HG03565 (cell line): ENCODE measurements around the gene NEURL1B.
"Not testable (repeated sequence)": the region's sequence is repeated elsewhere in the genome, so short reads cannot be mapped to it uniquely, and the experiment has no call there.

Experiments used
- ATAC-seq: cut with Tn5 transposase; IDR thresholded peaks from one replicate; pipeline ENCODE4 v1.9.1; 2021; ENCODE audit warnings: mild to moderate bottlenecking, moderate library complexity; ENCODE audit not compliant: unreplicated experiment

The NEURL1B gene, protein sequence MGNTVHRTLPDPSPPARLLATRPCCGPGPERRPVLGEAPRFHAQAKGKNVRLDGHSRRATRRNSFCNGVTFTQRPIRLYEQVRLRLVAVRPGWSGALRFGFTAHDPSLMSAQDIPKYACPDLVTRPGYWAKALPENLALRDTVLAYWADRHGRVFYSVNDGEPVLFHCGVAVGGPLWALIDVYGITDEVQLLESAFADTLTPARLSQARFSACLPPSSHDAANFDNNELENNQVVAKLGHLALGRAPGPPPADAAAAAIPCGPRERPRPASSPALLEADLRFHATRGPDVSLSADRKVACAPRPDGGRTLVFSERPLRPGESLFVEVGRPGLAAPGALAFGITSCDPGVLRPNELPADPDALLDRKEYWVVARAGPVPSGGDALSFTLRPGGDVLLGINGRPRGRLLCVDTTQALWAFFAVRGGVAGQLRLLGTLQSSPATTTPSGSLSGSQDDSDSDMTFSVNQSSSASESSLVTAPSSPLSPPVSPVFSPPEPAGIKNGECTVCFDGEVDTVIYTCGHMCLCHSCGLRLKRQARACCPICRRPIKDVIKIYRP

DNA sequence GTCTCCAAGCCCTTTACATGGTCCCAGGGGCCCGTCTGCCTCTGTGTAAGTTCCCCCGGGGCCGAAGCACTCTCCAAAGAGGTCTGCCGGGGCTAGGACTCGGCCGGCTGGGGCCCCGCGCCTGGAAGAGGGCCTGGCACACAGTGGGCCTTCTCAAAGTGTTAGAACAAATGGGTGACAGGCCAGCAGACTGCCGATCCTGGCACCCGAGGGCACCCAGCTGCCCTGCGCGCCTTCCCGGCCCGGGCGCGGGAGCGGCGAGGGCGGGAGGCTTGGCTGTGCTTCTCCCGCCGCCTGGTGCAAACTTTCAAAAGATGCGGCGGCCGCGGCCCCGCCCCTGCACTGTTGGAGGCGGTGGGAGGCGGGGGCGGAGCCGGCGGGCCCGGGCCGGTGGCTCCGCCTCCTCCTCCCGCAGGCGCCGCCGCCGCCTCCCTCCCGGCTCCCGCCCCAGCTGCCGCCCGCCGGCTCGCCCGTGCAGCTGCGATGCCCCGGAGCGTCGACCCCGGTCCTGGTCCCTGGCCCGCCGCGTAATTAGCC is at the start of gene NEURL1B:
Gene NEURL1B, plus strand, starts transcription at position 442 of the 537 bp plus-strand sequence. CDS start 144 bp downstream, outside the sequence.
- ATAC-seq: no peak

DNA sequence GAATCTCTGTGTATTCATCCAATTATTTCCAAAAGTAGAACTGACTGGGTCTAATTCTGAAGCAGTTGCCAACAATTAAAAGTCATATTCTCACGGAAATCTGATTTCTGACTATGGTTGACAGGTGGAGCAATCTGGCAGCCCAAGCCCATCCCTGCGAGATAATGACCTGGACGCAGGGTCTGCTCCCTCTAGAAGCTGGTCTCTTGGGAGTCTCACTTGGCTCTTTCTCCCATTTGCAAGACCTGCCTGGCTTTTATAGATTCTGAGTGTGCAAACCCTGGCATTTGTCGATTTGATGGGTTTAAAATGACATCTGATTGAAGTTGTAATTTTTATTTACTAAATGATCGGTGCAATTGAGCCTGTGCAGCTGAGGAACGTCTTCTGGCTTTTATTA is 49.4 kb upstream of the NEURL1B start:
- no peak for ATAC-seq

DNA sequence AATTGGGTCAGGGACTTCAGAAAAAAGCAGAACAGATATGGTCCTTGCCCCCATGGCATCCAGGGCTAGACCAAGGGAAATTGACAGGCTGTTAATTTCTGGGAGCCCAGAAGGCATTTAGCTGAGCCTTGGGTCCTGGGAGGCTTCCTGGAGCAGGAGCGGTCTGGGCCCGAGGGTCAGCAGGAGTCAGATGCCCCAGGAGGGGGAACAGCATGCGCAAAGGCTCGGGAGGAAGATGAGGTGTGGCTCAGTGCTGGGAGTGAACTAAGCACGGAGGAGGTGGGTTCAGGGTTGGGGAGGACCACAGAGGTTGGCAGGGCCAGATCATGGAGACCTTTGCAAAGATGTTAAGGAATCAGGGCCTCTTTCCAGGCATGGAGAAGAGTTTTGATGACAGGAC is 48.2 kb upstream of the NEURL1B start:
- ATAC-seq: no peak

DNA sequence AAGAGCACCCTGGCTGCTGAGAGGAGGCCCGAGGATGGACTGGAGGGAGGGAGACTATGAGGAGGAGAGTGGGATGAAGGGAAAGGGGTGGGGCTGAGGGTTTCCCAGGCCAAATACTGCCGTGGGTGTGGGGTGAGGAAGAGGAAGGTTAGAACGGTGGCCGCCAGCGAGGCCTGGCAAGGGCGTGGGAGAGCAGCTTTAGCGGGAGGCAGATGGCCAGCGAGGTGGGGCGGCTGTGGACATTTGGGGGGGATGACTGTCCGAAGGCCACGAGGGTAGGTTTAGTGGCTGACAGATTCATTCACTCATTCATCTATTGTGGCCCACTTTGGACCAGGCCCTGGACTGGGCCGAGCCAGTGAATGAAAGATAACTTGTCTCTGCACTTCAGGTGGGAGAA is 47.8 kb upstream of the NEURL1B start:
- no peak for ATAC-seq

DNA sequence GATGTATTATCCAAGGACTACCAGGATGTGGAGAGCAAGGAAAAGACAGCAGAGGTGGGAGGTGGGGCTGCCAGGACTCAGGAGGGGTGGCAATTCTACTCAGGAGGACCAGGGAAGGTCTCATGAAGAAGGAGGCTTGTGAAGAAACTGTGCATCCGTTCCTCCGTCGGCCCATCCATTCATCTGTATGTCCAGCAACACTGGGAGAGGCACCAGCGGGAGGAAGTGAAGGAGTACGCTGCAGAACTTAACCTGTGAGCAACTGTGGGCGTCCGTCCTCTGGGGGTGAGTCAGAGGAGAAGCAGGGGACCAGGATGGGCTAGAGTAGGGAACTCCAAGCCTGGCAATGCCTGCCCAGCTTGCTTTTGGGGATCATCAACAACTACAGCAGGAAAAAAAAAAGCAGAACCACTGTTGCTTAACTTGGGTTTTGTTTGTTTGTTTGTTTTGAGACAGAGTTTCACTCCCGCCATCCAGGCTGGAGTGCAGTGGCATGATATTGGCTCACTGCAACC is 47.3 kb upstream of the NEURL1B start:
- no peak for ATAC-seq

DNA sequence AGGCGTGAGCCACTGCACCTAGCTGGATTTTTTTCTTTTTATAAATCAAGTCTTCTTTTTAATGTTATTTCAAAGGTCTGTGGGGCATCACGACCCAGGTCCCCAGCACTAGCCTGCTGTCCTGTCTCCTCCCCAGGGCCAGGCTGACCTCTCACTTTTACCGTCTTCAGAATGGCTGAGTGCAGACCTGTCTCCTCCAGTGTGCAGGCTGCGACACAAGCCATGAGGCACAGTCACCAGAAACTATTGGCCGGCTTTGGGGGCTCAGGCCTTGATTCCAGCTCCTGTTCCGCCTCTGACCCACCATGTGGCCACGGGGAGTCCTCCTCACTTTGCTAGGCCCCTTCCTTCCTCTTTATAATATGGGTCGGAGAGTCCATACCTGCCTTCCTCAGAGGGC is 46.6 kb upstream of the NEURL1B start:
- no peak for ATAC-seq

DNA sequence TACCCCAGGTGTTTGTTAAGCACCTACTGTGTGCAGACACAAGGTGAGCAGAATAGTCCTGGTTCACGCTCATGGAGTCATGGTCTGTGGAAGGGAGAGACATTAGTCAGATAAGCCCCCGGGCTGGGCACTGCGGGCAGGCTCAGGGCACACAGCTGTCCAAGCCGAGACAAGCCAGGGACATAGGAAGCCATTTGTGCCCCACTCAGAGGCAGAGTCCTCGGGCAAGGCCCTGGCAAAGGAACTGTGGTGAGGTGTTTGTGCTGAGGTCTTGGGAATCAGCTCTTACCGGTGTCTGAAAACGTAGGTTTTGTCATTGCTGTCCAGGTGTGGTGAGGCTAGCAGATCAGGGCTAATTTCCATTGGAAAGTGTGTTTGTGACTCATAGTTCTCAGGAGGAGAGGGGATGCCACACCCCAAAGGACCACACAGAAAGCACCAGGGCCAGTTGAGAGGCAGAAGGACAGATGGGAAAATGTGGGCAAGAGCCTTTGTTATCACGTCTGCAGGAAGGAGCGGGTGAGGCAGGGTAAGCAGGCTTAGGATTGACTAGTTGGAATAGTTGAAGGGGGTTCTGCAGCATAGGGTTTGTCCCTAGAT is 46.1 kb upstream of the NEURL1B start:
- no peak for ATAC-seq

DNA sequence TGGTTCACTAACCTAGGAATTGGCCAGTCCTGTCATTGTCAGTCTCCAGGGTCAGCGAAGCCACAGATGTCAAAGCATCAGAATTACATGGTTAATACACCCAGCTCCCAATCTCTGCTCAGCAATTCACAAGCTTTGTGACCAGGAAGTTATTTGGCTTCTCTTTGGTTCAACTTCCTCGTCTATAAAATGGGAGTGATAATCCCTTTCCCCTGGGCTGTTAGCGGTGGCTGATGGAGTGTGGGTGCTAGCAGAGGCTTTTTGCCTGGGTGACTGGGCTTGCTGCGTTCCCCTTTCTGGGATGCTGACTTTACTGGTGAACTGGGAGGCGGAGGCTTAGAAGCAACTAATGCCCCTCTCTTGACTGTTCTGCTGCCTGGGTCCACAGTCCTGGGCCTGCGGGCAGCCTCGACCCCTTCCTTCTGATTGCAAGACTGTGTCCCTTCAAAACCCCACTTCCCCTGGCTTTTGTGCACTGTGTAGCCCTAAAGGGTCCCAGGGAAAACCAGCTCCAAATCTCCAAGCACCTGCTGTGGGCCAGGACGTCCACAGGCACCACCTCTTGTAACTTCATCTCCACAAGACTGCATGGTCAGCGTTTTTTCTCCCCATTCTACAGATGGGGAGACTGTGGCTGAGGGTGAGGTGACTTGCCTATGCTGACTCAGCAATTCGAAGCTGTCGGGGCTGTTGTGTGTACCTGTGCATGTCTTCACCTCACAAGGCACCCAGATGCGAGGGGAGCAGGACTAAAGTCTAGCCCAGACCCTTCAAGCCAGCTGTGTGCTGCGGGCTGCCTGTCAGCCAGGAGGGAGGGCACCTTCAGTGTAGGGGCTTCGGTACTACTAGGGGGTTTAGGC is 45.2 kb upstream of the NEURL1B start:
- no peak for ATAC-seq

DNA sequence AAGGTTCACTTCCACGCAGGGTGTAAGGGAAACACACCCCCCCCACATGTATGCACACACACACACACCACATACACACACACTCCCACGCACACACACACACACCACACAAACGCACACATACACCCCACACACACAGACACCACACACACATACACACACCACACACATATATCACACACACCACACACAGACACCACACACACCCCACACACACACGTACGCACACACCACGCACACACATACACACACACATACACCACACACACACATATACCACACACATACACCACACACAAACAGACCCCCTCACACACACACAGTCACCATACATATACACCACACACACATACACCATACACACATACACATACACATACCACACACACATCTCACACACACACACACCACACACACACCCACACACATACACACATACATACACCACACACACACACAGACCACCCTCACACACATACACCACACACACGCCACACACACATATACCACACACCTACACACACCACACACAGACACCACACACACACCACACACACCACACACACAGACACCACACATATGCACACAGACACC is 44.3 kb upstream of the NEURL1B start:
- ATAC-seq: no peak

DNA sequence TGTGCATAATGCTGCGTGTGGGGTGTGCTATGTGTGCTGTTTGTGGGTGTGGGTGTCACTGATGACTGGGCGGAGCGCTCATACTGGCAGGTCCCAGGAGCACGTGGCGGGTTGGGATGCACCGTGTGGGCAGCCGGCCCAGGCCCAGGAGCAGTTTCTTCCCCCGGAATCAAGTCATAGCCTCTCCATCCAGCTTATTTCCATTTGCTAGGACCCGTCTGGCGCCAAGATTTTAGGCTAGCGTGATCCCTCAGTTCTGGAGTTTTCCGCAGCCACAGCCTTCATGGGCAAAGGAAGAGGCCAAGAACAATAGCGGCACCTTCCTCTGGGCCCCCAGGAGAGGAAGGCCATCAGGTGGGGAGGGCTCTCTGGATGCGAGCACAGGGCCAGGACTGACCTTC is 43.3 kb upstream of the NEURL1B start:
- ATAC-seq: no peak

DNA sequence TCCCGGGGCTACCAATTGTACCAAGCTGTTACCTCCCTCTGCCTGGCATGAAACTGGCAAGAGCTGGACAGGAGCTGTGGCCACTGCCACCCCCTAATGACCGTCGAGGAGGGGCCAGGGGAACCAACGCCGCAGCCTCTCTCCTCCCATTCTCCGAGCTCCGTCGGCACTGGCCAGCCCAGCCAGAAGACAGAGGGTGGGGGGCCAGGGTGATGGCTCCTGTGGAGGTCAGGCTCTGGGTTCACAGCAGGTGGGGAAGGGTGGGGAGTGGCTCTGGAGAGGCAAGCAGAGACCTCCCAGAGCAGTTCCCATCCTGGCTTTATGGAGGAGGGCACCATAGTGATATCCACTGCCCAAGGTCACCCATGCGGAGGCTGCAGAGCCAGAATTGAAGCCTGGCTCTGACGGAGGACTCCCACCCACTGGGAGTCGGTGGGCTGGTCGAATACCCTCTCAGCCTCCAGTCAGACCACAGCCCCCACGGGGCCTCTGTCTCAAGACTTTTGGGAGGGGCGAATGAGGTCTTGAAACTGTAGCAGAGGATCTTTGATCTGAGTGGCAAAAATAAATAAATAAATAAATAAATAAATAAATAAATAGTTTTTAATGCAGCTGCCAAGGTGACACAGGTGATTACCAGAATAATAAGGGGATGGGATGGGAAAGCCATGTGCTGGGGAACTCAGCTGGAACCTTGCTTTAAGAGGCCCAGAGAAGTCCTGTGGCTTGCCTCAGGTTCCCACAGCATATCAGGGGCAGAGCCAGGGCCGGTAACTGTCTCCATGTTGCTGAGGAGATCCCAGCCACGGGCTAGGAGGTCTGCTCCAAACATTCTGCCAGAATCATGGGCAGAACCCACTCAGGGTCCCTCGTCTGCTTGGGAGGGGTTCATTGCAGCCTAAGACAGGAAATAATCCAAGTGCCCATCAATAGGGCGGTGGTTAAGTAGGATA is 42.5 kb upstream of the NEURL1B start:
- ATAC-seq: no peak

DNA sequence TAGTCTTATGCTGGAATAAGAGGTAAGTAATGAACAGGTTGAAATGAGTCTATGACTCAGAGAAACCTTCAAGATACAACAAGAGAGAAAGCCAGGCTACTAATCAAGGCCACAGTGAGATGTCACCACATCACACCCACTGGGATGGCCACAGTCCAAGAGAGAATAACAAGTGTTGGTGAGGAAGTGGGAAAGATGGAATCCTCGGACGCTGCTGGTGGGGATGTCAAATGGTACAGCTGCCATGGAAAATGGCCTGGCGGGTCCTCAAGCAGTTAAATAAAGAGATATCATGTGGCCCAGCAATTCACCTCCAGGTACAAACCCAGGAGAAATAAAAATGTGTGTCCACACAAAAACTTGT is 41.9 kb upstream of the NEURL1B start:
- ATAC-seq: no peak

DNA sequence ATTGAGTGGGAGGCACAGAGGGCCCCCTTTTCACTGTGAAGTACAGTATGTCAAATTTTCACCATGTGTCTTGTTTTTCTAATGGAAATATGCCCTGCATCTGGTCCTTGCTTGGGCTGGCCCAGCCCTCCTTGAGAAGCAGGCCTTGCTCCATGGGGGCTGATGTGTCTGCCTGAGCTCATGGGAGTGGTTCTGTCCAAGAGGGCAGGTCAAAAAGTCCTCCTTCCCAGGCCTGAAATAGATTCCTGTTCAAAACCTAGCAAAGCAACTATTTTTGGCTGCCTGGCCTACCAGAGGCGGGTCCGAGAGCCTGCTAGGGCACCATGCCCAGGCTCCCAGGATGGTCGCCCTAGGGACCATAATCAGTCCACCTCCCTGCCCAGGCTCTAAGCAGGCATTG is 40.5 kb upstream of the NEURL1B start:
- ATAC-seq: no peak

DNA sequence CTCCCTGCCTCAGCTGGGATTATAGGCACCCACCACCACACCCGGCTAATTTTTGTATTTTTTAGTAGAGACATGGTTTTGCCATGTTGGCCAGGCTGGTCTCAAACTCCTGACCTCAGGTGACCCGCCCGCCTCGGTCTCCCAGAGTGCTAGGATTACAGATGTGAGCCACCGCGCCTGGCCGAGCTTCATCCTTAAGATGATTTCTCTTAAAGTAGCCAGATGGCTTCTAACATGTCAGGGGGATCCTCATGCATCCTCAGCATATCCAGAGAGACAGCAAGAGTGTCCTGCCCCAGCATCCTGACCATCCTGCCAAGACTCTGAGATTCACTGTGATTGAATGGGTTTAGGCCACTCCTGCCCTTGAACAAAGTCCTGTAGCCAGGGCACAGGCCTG is 39.5 kb upstream of the NEURL1B start:
- ATAC-seq: not testable (repeated sequence)

DNA sequence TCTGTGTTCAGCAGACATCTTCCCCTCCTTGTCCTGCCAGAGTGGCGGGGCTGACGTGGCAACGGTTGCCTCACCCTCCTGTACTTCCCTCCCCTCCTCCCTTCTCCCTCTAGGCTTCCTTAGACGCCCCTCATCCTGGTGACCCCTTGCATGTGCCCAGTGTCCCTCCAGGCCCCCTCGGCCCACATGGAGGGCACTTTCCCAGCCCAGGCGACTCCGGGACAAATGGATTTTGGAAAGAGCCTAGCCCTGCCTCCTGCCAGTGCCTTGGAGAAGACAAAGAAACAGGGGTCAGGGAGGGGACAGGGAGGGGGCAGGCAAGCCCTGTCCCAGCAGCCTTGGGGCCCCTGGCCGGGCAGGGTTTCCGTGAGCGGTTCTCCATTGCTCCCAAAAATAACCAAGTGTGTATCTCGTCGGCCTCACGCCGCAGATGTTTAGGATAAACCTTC is 38.3 kb upstream of the NEURL1B start:
- ATAC-seq: no peak

DNA sequence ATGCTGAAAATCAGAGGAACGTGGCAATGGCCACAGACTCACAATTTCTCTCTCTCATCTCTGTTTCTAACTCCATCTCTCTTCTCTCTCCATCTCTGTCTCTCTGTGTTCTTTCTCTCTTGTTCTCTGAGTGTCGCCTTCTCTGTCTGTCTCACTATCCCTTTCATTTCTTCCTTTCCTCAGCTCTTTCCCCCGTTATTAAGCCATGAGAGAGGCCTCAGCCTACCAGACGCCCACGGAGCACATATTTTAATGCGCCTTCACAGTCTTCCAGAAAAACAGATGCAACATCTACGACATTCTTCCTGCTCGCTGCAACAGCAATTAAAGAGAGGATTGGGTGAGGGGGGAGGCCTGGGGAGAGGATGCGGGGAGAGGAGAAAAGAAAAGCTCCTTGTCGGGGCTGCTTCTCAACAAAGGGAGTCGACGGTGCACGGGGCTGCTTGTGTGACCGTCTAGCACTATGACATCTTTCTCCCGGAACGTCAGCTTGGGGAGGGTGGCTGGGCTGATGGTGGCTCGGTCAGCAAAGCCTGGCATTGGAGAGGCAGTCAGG is 37.7 kb upstream of the NEURL1B start:
- no peak for ATAC-seq

DNA sequence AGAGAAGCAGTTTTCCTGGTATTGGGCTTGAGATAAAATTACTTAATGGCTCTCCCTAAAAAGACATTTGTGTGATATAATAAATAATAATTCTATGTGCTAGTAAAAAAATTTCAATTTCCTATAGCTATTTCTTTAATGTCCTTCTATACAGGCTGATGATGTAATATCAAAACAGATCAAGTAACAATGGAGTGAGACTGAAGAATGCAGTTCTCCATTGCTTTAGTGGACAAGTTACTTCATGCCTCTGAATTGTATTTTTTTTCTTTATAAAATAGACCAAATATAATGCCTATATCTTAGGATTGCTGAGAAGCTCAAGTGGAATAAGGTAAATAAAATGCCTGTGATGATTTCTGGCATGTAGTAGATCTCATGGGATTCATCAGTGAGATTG is 35.6 kb upstream of the NEURL1B start:
- ATAC-seq: no peak

DNA sequence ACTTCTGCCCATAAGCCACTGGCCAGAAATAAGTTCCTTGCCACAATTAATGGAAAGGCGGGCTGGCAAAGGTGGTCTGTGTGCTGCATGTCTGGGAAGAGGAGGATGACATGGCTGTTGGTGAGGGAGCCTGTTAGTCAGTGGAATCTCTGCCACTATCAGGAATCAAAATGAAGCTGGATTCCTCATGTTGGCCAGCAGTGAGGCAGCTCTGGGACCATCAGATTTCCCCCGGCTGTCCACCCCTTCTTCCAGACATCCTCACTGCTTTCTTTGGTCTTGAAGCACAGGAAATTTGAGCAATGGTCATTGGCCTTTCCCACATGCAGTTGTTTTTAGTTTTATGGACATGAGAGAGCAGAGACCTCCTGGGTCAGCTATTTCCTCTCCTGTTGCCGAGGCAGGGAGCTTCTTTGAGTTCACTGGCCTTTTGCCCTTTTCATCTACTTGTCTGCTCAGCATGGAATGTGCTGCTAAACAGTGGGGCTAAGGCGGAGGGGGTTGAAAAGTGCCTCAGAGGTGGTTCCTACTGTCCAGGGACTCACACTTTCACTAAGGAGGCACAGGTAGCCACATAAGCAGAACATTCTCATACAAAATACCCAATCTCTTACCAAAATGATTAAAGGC is 34.8 kb upstream of the NEURL1B start:
- no peak for ATAC-seq
